Activated CD4-positive, alpha-beta T cell treated with anti-CD3 and anti-CD28 coated beads, Interleukin-2, amount 10 ng/mL, durations not matched to agents 7 days and 5 days (primary cell): Measurements from ENCODE around the gene DICER1. TPM values are rescaled to one million over a fixed set of nuclear protein-coding genes. Genes with fewer than 3 reads are reported as not detected.

Experiments used
- CTCF ChIA-PET: fragments of 350-600 bp; sonication (Branson Sonifier 250); formaldehyde crosslinking; loops from one replicate; lab custom pipeline; 2021; ENCODE audit warnings: antibody characterized with exemption; lab: Charles Lee
- POLR2A ChIA-PET: fragments of 350-600 bp; sonication (Branson Sonifier 250); formaldehyde crosslinking; loops from one replicate; lab custom pipeline; 2021; ENCODE audit warnings: antibody characterized with exemption; lab: Charles Lee
- DNase-seq: peaks from one replicate; pipeline ENCODE4 v3.0.0-alpha.2; 2020
- H3K27ac Mint-ChIP-seq: one replicate; pipeline ENCODE4 v1.8.0; 2021; ENCODE audit warnings: mild to moderate bottlenecking, moderate library complexity, mixed read lengths
- H3K27me3 Mint-ChIP-seq: one replicate; pipeline ENCODE4 v1.8.0; 2021; ENCODE audit warnings: mixed read lengths
- H3K36me3 Mint-ChIP-seq: one replicate; pipeline ENCODE4 v1.8.0; 2021; ENCODE audit warnings: low read depth, mixed read lengths
- H3K4me1 Mint-ChIP-seq: one replicate; pipeline ENCODE4 v1.8.0; 2021; ENCODE audit warnings: mixed read lengths
- H3K4me3 Mint-ChIP-seq: one replicate; pipeline ENCODE4 v1.8.0; 2021; ENCODE audit warnings: mild to moderate bottlenecking, moderate library complexity, mixed read lengths
- H3K9me3 Mint-ChIP-seq: one replicate; pipeline ENCODE4 v1.8.0; 2021; ENCODE audit warnings: mixed read lengths
- total RNA-seq, 2 experiments: library from RNA; stranded (reverse); gene quantifications; one replicate each; pipeline ENCODE4 v1.2.3, GENCODE V29; 2021

The DICER1 gene
- total RNA-seq, 2 experiments from 2014 or later, result 54.4 to 63.6 TPM

- CTCF ChIA-PET, result interaction anchor here (0.6 kb wide), 1 partner anchor 1212 kb away, joined by 5 read pairs; no protein-coding TSS in a partner anchor
- H3K27ac Mint-ChIP-seq, result no peak overlapping the region
- H3K4me1 Mint-ChIP-seq, result peaks cover 9% of the 10 kb centered on the region
- POLR2A ChIA-PET, result no interaction called here
- H3K27me3 Mint-ChIP-seq, result no peaks in the 10 kb centered on the region
- H3K9me3 Mint-ChIP-seq, result no peaks in the 10 kb centered on the region
- no peak for DNase-seq
- no peak overlapping the region for H3K4me3 Mint-ChIP-seq
- peaks cover 48% of the 10 kb centered on the region for H3K36me3 Mint-ChIP-seq
Measured at GRCh38 chr14:95125915-95126314, 31.4 kb downstream of the DICER1 start.

GRCh38 chr14:95125221-95125620, 32.1 kb downstream of the DICER1 start:
- peaks cover 50% of the 10 kb centered on the region for H3K36me3 Mint-ChIP-seq
- no peak for DNase-seq
- peaks cover 9% of the 10 kb centered on the region for H3K4me1 Mint-ChIP-seq
- ChIA-PET CTCF (no interaction called here), POLR2A (interaction anchor here (0.6 kb wide), 1 partner anchor 1410 kb away, joined by 4 read pairs; no protein-coding TSS in a partner anchor)
- H3K27ac Mint-ChIP-seq, result no peak overlapping the region
- no peaks in the 10 kb centered on the region for H3K27me3 Mint-ChIP-seq
- H3K9me3 Mint-ChIP-seq, result no peaks in the 10 kb centered on the region
- no peak overlapping the region for H3K4me3 Mint-ChIP-seq

GRCh38 chr14:95123891-95124579, 33.3 kb downstream of the DICER1 start:
- H3K27ac Mint-ChIP-seq, result no peak overlapping the region
- POLR2A ChIA-PET, result no interaction called here
- no peak overlapping the region for H3K4me3 Mint-ChIP-seq

GRCh38 chr14:95122621-95122945, 34.7 kb downstream of the DICER1 start:
- H3K36me3 Mint-ChIP-seq, result peaks cover 44% of the 10 kb centered on the region

More at GRCh38 chr14:95123891-95124579, 33.3 kb downstream of the DICER1 start:
- Mint-ChIP-seq H3K27me3 (no peaks in the 10 kb centered on the region), H3K36me3 (peaks cover 45% of the 10 kb centered on the region), H3K4me1 (peaks cover 10% of the 10 kb centered on the region), H3K9me3 (no peaks in the 10 kb centered on the region)
- CTCF ChIA-PET, result no interaction called here
- no peak for DNase-seq

GRCh38 chr14:95121911-95122620, 35.3 kb downstream of the DICER1 start:
- DNase-seq, result no peak
- ChIA-PET CTCF (no interaction called here), POLR2A (no interaction called here)
- Mint-ChIP-seq H3K4me3 (no peak overlapping the region), H3K4me1 (peaks cover 7% of the 10 kb centered on the region), H3K9me3 (no peaks in the 10 kb centered on the region), H3K27ac (no peak overlapping the region), H3K36me3 (peaks cover 43% of the 10 kb centered on the region), H3K27me3 (no peaks in the 10 kb centered on the region)

More at GRCh38 chr14:95122621-95122945, 34.7 kb downstream of the DICER1 start:
- peaks cover 7% of the 10 kb centered on the region for H3K4me1 Mint-ChIP-seq
- no peaks in the 10 kb centered on the region for H3K9me3 Mint-ChIP-seq
- no peak overlapping the region for H3K27ac Mint-ChIP-seq
- no peak overlapping the region for H3K4me3 Mint-ChIP-seq
- ChIA-PET CTCF (no interaction called here), POLR2A (no interaction called here)
- no peak for DNase-seq
- no peaks in the 10 kb centered on the region for H3K27me3 Mint-ChIP-seq

- Mint-ChIP-seq H3K27ac (no peak overlapping the region), H3K27me3 (no peaks in the 10 kb centered on the region), H3K36me3 (peaks cover 50% of the 10 kb centered on the region), H3K4me1 (peaks cover 3% of the 10 kb centered on the region), H3K4me3 (no peak overlapping the region), H3K9me3 (no peaks in the 10 kb centered on the region)
- ChIA-PET POLR2A (no interaction called here), CTCF (interaction anchor here (1.0 to 1.1 kb wide), 2 partner anchors 10 to 11 kb away, joined by 3 read pairs; no protein-coding TSS in a partner anchor)
- no peak for DNase-seq
Measured at GRCh38 chr14:95119336-95119735, 38.0 kb downstream of the DICER1 start.

GRCh38 chr14:95117937-95118721, 39.2 kb downstream of the DICER1 start:
- POLR2A ChIA-PET, result no interaction called here
- H3K27ac Mint-ChIP-seq, result no peak overlapping the region

GRCh38 chr14:95113476-95113875, 43.9 kb downstream of the DICER1 start:
- no peak overlapping the region for H3K4me3 Mint-ChIP-seq
- H3K36me3 Mint-ChIP-seq, result peaks cover 41% of the 10 kb centered on the region
- no peak overlapping the region for H3K27ac Mint-ChIP-seq
- ChIA-PET CTCF (no interaction called here), POLR2A (no interaction called here)
- H3K4me1 Mint-ChIP-seq, result peaks cover 2% of the 10 kb centered on the region
- no peak for DNase-seq
- no peaks in the 10 kb centered on the region for H3K9me3 Mint-ChIP-seq
- no peaks in the 10 kb centered on the region for H3K27me3 Mint-ChIP-seq

More at GRCh38 chr14:95117937-95118721, 39.2 kb downstream of the DICER1 start:
- no peaks in the 10 kb centered on the region for H3K27me3 Mint-ChIP-seq
- H3K36me3 Mint-ChIP-seq, result peaks cover 44% of the 10 kb centered on the region
- H3K4me1 Mint-ChIP-seq, result peaks cover 3% of the 10 kb centered on the region
- H3K9me3 Mint-ChIP-seq, result no peaks in the 10 kb centered on the region
- CTCF ChIA-PET, result interaction anchor here (1.1 kb wide), 1 partner anchor 9 kb away, joined by 3 read pairs; no protein-coding TSS in a partner anchor
- no peak overlapping the region for H3K4me3 Mint-ChIP-seq
- DNase-seq, result no peak

- ChIA-PET POLR2A (no interaction called here), CTCF (no interaction called here)
- Mint-ChIP-seq H3K27ac (no peak overlapping the region), H3K9me3 (no peaks in the 10 kb centered on the region), H3K4me1 (peaks cover 2% of the 10 kb centered on the region), H3K4me3 (no peak overlapping the region), H3K27me3 (no peaks in the 10 kb centered on the region), H3K36me3 (peaks cover 48% of the 10 kb centered on the region)
- DNase-seq, result no peak
Measured at GRCh38 chr14:95111507-95112164, 45.7 kb downstream of the DICER1 start.

GRCh38 chr14:95110178-95110577, 47.2 kb downstream of the DICER1 start:
- no peak overlapping the region for H3K27ac Mint-ChIP-seq
- no peaks in the 10 kb centered on the region for H3K4me1 Mint-ChIP-seq
- ChIA-PET CTCF (interaction anchor here (0.7 to 0.8 kb wide), 2 partner anchors 9 to 17 kb away, joined by 3 read pairs; no protein-coding TSS in a partner anchor), POLR2A (no interaction called here)
- no peaks in the 10 kb centered on the region for H3K9me3 Mint-ChIP-seq
- H3K27me3 Mint-ChIP-seq, result no peaks in the 10 kb centered on the region
- no peak overlapping the region for H3K4me3 Mint-ChIP-seq
- H3K36me3 Mint-ChIP-seq, result peaks cover 43% of the 10 kb centered on the region
- no peak for DNase-seq

- H3K4me1 Mint-ChIP-seq, result no peaks in the 10 kb centered on the region
- CTCF ChIA-PET, result interaction anchor here (0.6 kb wide), 1 partner anchor 299 kb away, joined by 4 read pairs; no protein-coding TSS in a partner anchor
- no peak overlapping the region for H3K27ac Mint-ChIP-seq
- no peaks in the 10 kb centered on the region for H3K27me3 Mint-ChIP-seq
- no peak for DNase-seq
- H3K4me3 Mint-ChIP-seq, result no peak overlapping the region
- H3K36me3 Mint-ChIP-seq, result peaks cover 46% of the 10 kb centered on the region
- H3K9me3 Mint-ChIP-seq, result no peaks in the 10 kb centered on the region
- POLR2A ChIA-PET, result no interaction called here
Measured at GRCh38 chr14:95107711-95108110, 49.6 kb downstream of the DICER1 start.

GRCh38 chr14:95106971-95107370, 50.4 kb downstream of the DICER1 start:
- Mint-ChIP-seq H3K36me3 (peaks cover 53% of the 10 kb centered on the region), H3K27me3 (no peaks in the 10 kb centered on the region), H3K9me3 (no peaks in the 10 kb centered on the region), H3K4me3 (no peak overlapping the region), H3K4me1 (no peaks in the 10 kb centered on the region), H3K27ac (no peak overlapping the region)
- CTCF ChIA-PET, result no interaction called here
- no peak for DNase-seq
- POLR2A ChIA-PET, result no interaction called here
